BJ (cell line): ENCODE data around the gene TSPAN11. TPM values are rescaled to one million over a fixed set of nuclear protein-coding genes. Genes with fewer than 3 reads are reported as not detected.
A peak's percentile ranks its signal among the peaks of the same experiment; 100 is the strongest.

Source experiments
- CTCF ChIA-PET: fragments of 350-600 bp; formaldehyde crosslinking; extraction: SDS; loops from one replicate; lab custom pipeline; 2021; ENCODE audit warnings: antibody characterized with exemption, inconsistent platforms; lab: Yijun Ruan, JAX
- POLR2A ChIA-PET: fragments of 300-600 bp; sonication (Branson Sonifier 250); formaldehyde crosslinking; extraction: SDS; loops from one replicate; lab custom pipeline; 2021; ENCODE audit warnings: antibody characterized with exemption; lab: Charles Lee
- DNase-seq: peaks from one replicate; pipeline ENCODE4 v3.0.0-alpha.2; 2011; ENCODE audit warnings: low read depth
- H3K27me3 ChIP-seq: 2 replicates; pipeline ENCODE4 v1.6.0; 2011; ENCODE audit warnings: low read length; ENCODE audit not compliant: control insufficient read depth, insufficient read depth
- H3K36me3 ChIP-seq: 2 replicates; pipeline ENCODE4 v1.5.1; 2011; ENCODE audit warnings: low read length; ENCODE audit not compliant: control insufficient read depth, insufficient read depth
- H3K4me3 ChIP-seq: 2 replicates; pipeline ENCODE4 v1.5.1; 2011; ENCODE audit warnings: low read depth, mild to moderate bottlenecking, control low read depth, low read length
- CTCF ChIP-seq: IDR thresholded peaks from 2 replicates; pipeline ENCODE4 v1.5.1; 2011; ENCODE audit warnings: low read depth, mild to moderate bottlenecking, control low read depth, inconsistent platforms, low read length, moderate library complexity; ENCODE audit not compliant: insufficient read depth
- polyA plus RNA-seq: library from polyadenylated mRNA; depleted of rRNA; stranded (reverse); fragments of >200 nt; gene quantifications from 2 replicates; pipeline ENCODE4 v1.2.3, GENCODE V29; 2011

TSPAN11 gene
- polyA plus RNA-seq, 1 experiment = 0.64 TPM

GRCh38 chr12:30925607-30926242 lies 823 bp upstream of the TSPAN11 start:
- H3K36me3 ChIP-seq = no peaks in the 10 kb centered on the region
- no peak for TF ChIP-seq CTCF
- ChIA-PET CTCF (interaction anchor here (1.0 to 2.4 kb wide), 4 partner anchors 8 to 78 kb away, joined by 3 to 7 read pairs (median 5); no protein-coding TSS in a partner anchor), POLR2A (interaction anchor here (0.6 kb wide), 1 partner anchor 39 kb away, joined by 3 read pairs; no protein-coding TSS in a partner anchor)
- H3K27me3 ChIP-seq = peaks cover 2% of the 10 kb centered on the region
- no peak for DNase-seq
- H3K4me3 ChIP-seq = peak overlapping the region; percentile 34

- Histone ChIP-seq H3K4me3 (no peak overlapping the region), H3K27me3 (peaks cover 2% of the 10 kb centered on the region), H3K36me3 (no peaks in the 10 kb centered on the region)
- CTCF ChIA-PET = interaction anchor here (1.6 to 2.4 kb wide), 2 partner anchors 63 to 80 kb away, joined by 4 to 7 read pairs; no protein-coding TSS in a partner anchor
- POLR2A ChIA-PET = interaction anchor here (0.6 kb wide), 1 partner anchor 492 kb away, joined by 16 read pairs; no protein-coding TSS in a partner anchor
- no peak for TF ChIP-seq CTCF
- no peak for DNase-seq
Measured at GRCh38 chr12:30927222-30927611, 669 bp downstream of the TSPAN11 start.

- CTCF ChIA-PET = interaction anchor here (0.7 kb wide), 1 partner anchor 50 kb away, joined by 3 read pairs; no protein-coding TSS in a partner anchor
- H3K4me3 ChIP-seq = no peak overlapping the region
- no peaks in the 10 kb centered on the region for H3K36me3 ChIP-seq
- DNase-seq = no peak
- H3K27me3 ChIP-seq = peaks cover 2% of the 10 kb centered on the region
- TF ChIP-seq CTCF = no peak
- POLR2A ChIA-PET = no interaction called here
Measured at GRCh38 chr12:30928356-30929244, 2.1 kb downstream of the TSPAN11 start.

GRCh38 chr12:30930238-30930637 lies 3.7 kb downstream of the TSPAN11 start:
- Histone ChIP-seq H3K4me3 (no peak overlapping the region), H3K36me3 (no peaks in the 10 kb centered on the region), H3K27me3 (peaks cover 2% of the 10 kb centered on the region)
- POLR2A ChIA-PET = no interaction called here
- CTCF ChIA-PET = interaction anchor here (0.5 to 1.6 kb wide), 2 partner anchors 56 kb away, joined by 3 to 5 read pairs; no protein-coding TSS in a partner anchor
- no peak for DNase-seq
- TF ChIP-seq CTCF = no peak

GRCh38 chr12:30930641-30931040 lies 4.1 kb downstream of the TSPAN11 start:
- TF ChIP-seq CTCF = no peak
- H3K27me3 ChIP-seq = peaks cover 2% of the 10 kb centered on the region
- no peak for DNase-seq
- no peak overlapping the region for H3K4me3 ChIP-seq
- ChIA-PET POLR2A (no interaction called here), CTCF (interaction anchor here (0.5 to 1.6 kb wide), 2 partner anchors 56 to 57 kb away, joined by 3 to 5 read pairs; no protein-coding TSS in a partner anchor)
- no peaks in the 10 kb centered on the region for H3K36me3 ChIP-seq
